NB4 (cell line): ENCODE results near the gene ZNF444.

ENCODE experiments used
- DNase-seq: peaks from one replicate; pipeline ENCODE4 v3.0.0; 2010; ENCODE audit warnings: low read depth
- H3K4me3 ChIP-seq: one replicate; pipeline ENCODE4 v1.5.1; 2011; ENCODE audit warnings: mild to moderate bottlenecking, low read depth, low read length, moderate library complexity
- CTCF ChIP-seq: IDR thresholded peaks from one replicate; pipeline ENCODE4 v1.5.1; 2012; ENCODE audit warnings: low read depth, low read length
- MYC ChIP-seq: IDR thresholded peaks from 2 replicates; pipeline ENCODE4 v1.6.1; 2011; ENCODE audit warnings: low read depth, low read length
- POLR2A ChIP-seq: IDR thresholded peaks from 2 replicates; pipeline ENCODE4 v1.6.1; 2011; ENCODE audit warnings: mild to moderate bottlenecking; ENCODE audit not compliant: insufficient read length; ENCODE audit errors: extremely low read depth
- TF ChIP-seq, protein P1 (sequence below): IDR thresholded peaks from 2 replicates; pipeline ENCODE4 v1.6.1; 2011; ENCODE audit warnings: low read depth, low read length

Gene ZNF444

DNA sequence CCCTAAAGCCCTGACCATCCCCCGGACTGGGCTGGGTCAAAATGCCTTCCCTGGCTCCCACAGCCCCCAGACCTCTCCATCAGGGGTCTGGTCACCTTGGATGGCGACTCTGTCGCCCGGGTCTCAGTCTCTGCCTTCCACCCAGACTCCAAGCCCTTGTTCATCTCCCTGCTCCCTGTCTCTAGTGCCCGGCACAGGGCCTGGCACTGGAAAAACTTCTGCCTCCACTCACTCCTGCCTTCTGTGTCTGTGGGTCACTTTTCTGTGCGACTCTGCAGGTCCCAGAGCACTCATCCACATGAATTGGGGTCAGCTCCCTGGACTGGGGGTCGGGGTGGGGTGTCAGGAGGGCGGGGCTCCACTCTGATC, 21.1 kb upstream of the ZNF444 start:
- DNase-seq = no peak
- peak overlapping the region; percentile 88 for H3K4me3 ChIP-seq
- TF ChIP-seq, protein P1, sequence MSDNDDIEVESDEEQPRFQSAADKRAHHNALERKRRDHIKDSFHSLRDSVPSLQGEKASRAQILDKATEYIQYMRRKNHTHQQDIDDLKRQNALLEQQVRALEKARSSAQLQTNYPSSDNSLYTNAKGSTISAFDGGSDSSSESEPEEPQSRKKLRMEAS = no peak
- no peak for TF ChIP-seq CTCF
- TF ChIP-seq POLR2A = no peak
- no peak for TF ChIP-seq MYC

DNA sequence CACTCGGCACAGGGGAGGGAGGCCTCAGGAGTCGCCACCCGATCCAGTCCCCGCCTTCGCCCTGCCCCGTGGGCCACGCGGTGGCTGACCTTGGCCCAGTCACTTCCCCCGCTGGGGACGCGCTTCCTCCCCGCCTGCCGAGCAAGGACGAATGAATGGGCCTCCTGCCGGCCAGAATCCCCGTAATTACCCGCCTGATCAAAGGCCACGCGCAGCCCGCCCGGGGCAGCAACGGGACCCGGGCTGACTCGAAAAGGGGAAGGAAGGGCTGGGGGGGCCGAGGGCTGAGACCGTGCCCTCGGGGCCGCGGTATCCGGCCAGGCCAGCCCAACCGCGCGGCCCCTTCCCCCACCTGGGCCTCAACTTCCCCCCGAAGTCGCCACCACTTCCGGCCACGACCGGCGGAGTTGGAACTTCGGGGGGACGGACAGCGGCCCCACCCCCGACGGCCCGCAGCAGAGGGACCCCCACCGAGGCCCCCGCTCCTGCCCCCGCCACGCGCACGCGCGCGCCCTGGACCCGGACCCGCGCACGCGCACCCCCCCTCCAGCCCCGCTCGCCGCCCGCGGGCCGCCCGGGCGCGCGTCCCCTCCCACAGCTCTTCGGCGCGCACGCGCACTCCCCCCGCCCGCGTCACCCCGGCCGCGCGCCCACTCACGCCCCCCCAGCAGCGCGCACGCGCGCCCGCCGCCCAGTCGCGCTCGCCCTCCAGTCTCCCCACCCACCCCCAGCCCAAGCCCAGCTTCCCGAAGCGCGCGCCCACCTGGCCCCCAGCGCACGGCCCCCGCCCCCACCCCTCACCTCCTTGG, 20.5 kb upstream of the ZNF444 start:
- DNase-seq = peak; percentile 88
- TF ChIP-seq, protein P1 = 0 out of 2 replicates have a peak, but pooled peaks have one; percentile 46
- no peak for TF ChIP-seq CTCF
- TF ChIP-seq MYC = peak; percentile 82
- no peak for TF ChIP-seq POLR2A
- peak overlapping the region; percentile 88 for H3K4me3 ChIP-seq

DNA sequence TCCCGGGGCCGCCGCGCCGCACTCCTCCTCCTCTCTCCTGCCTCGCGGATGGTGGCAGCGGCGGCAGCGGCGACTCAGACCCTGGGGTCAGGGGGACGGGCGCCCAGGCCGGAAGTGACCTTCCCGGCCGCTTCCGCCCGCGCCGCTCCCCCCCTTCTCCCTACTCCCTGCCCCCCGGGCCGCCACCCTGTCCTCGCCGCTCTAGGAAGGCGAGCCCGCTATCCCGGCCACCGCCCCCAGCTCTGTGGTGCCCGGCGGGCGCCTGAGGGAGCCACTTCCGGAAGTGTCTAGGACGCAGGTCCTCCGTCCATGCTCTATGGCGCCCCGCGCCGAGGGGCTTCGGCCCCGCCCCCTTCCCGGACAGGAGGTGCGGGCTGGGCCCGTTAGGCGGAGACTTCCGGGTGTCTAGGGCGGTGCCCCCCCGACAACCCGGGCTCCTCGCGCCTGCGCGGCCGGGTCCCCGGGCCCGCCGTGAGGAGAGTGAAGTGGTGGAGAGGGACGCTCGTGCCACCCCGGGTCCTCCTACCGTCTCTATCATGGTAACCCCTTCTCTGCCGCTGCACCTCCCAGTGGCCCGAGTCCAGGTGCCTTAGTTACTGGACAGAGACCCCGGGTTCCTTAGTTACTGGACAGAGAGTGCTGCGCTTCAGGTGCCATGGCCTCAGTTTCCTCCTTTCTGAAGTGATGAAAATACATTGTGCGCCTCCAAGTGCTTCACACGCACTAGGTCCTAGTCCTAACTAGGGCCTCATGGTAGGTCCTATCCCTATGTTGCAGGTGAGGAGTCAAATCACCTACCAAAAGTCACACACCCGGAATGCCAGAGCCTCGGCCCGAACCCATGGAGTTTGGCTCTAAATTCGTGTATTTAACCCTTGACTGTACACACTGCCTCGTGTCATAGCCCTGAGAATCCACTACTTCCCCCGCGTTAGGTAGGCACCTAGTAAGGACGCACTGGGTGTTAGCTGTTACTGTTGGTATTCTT, 19.6 kb upstream of the ZNF444 start, which contains the start of gene ZNF787:
Gene ZNF787, minus strand, starts transcription at position 116 of the 988 bp plus-strand sequence. CDS start 18,078 bp downstream, outside the sequence.
- DNase-seq = peak; percentile 95
- peak within 1 kb of the TSS; percentile 88 for H3K4me3 ChIP-seq
- TF ChIP-seq MYC (no peak; the same call in 1 of the 2 replicates), POLR2A (peak; percentile 49)

- no peak for TF ChIP-seq CTCF
- TF ChIP-seq MYC = no peak
- TF ChIP-seq POLR2A = no peak
- TF ChIP-seq, protein P1 = no peak
- no peak overlapping the region for H3K4me3 ChIP-seq
- DNase-seq = no peak
Measured at GRCh38 chr19:56123266-56123891, 17.7 kb upstream of the ZNF444 start.

- TF ChIP-seq CTCF (no peak), POLR2A (no peak), MYC (no peak)
- TF ChIP-seq, protein P1 = no peak
- no peak overlapping the region for H3K4me3 ChIP-seq
Measured at GRCh38 chr19:56124578-56124977, 16.5 kb upstream of the ZNF444 start.

More at GRCh38 chr19:56124578-56124977, 16.5 kb upstream of the ZNF444 start:
- no peak for DNase-seq
